IMR-90 (cell line): Measurements from ENCODE around the gene MAFF. TPM values are rescaled to one million over a fixed set of nuclear protein-coding genes. Genes with fewer than 3 reads are reported as not detected.

Experiments used
- ATAC-seq: fragments of 200-7000 bp; cut with Tn5 transposase; 2 replicates; pipeline ENCODE4 v1.9.1; 2020; ENCODE audit warnings: low read depth, mild to moderate bottlenecking, moderate library complexity
- BruUV-seq: library from RNA; stranded (reverse); fragments of 400-500 nt; replicated peaks from 2 replicates; lab custom pipeline; 2021; lab: Mats Ljungman, UMichigan
- CTCF ChIA-PET: fragments of 300-600 bp; formaldehyde crosslinking; extraction: SDS; loops from one replicate; lab custom pipeline; 2021; ENCODE audit warnings: antibody characterized with exemption; lab: Yijun Ruan, JAX
- POLR2A ChIA-PET: fragments of 300-600 bp; sonication (Branson Sonifier 250); formaldehyde crosslinking; loops from one replicate; lab custom pipeline; 2022; ENCODE audit warnings: antibody characterized with exemption; ENCODE audit not compliant: unreplicated experiment; lab: Charles Lee
- DNase-seq: peaks from one replicate; pipeline ENCODE4 v3.0.0; 2013
- H2AFZ ChIP-seq: replicated peaks from 2 replicates; pipeline ENCODE3; 2013; ENCODE audit warnings: low read length, mild to moderate bottlenecking; ENCODE audit not compliant: poor library complexity
- H2AK5ac ChIP-seq: 2 replicates; pipeline ENCODE4 v1.6.1; 2013; ENCODE audit warnings: low read depth, low read length, inconsistent platforms
- H2AK9ac ChIP-seq: replicated peaks from 2 replicates; pipeline ENCODE3; 2013; ENCODE audit warnings: mild to moderate bottlenecking, low read depth, low read length, moderate library complexity; ENCODE audit not compliant: poor library complexity
- H2BK120ac ChIP-seq: 2 replicates; pipeline ENCODE4 v1.6.1; 2013; ENCODE audit warnings: low read depth, low read length, inconsistent platforms
- H2BK15ac ChIP-seq: 3 replicates; pipeline ENCODE4 v1.6.1; 2013; ENCODE audit warnings: low read depth, low read length, inconsistent platforms
- H2BK20ac ChIP-seq: 2 replicates; pipeline ENCODE4 v1.6.1; 2013; ENCODE audit warnings: low read depth, mild to moderate bottlenecking, inconsistent platforms, low read length, moderate library complexity
- H2BK5ac ChIP-seq: 2 replicates; pipeline ENCODE4 v1.6.1; 2013; ENCODE audit warnings: mild to moderate bottlenecking, low read depth, low read length, inconsistent platforms; ENCODE audit not compliant: poor library complexity, severe bottlenecking
- H3K14ac ChIP-seq: replicated peaks from 2 replicates; pipeline ENCODE4 v1.6.1; 2013; ENCODE audit warnings: low read depth, low read length, inconsistent platforms
- H3K18ac ChIP-seq: 2 replicates; pipeline ENCODE4 v1.6.1; 2013; ENCODE audit warnings: low read depth, low read length, control low read depth
- H3K23ac ChIP-seq: 2 replicates; pipeline ENCODE4 v1.6.1; 2013; ENCODE audit warnings: low read depth, low read length, inconsistent platforms
- H3K27ac ChIP-seq: 2 replicates; pipeline ENCODE4 v1.5.1; 2013; ENCODE audit warnings: mild to moderate bottlenecking, control low read depth, low read length; ENCODE audit not compliant: insufficient read depth
- H3K27me3 ChIP-seq: 2 replicates; pipeline ENCODE4 v1.6.1; 2013; ENCODE audit warnings: low read length; ENCODE audit not compliant: control insufficient read depth, insufficient read depth
- H3K36me3 ChIP-seq: 2 replicates; pipeline ENCODE4 v1.6.1; 2013; ENCODE audit warnings: low read length, mixed read lengths; ENCODE audit not compliant: control insufficient read depth, insufficient read depth
- H3K4ac ChIP-seq: 2 replicates; pipeline ENCODE4 v1.6.1; 2013; ENCODE audit warnings: low read depth, low read length, inconsistent platforms
- H3K4me1 ChIP-seq: 2 replicates; pipeline ENCODE4 v1.6.1; 2013; ENCODE audit warnings: low read length, mixed read lengths; ENCODE audit not compliant: control insufficient read depth, insufficient read depth
- H3K4me2 ChIP-seq: 2 replicates; pipeline ENCODE4 v1.6.1; 2013; ENCODE audit warnings: low read depth, mild to moderate bottlenecking, control low read depth, low read length, moderate library complexity
- H3K4me3 ChIP-seq: 2 replicates; pipeline ENCODE4 v1.5.1; 2013; ENCODE audit warnings: low read depth, mild to moderate bottlenecking, control low read depth, low read length, moderate library complexity; ENCODE audit not compliant: insufficient read depth
- H3K56ac ChIP-seq: 2 replicates; pipeline ENCODE4 v1.6.1; 2013; ENCODE audit warnings: low read length, inconsistent platforms; ENCODE audit not compliant: insufficient read depth; ENCODE audit errors: extremely low read depth
- H3K79me1 ChIP-seq, 2 experiments: 2 replicates each; pipeline ENCODE4 v1.6.1; 2013; ENCODE audit warnings: low read length in 2 of 2, inconsistent platforms in 1 of 2, low read depth in 1 of 2
- H3K9ac ChIP-seq: 2 replicates; pipeline ENCODE4 v1.6.1; 2013; ENCODE audit warnings: low read depth, low read length, control low read depth
- H3K9me1 ChIP-seq: 2 replicates; pipeline ENCODE4 v1.6.1; 2013; ENCODE audit warnings: low read length, inconsistent platforms; ENCODE audit not compliant: insufficient read depth
- H3K9me3 ChIP-seq: 2 replicates; pipeline ENCODE4 v1.6.1; 2013; ENCODE audit warnings: low read length; ENCODE audit not compliant: control insufficient read depth, insufficient read depth
- H4K20me1 ChIP-seq: 2 replicates; pipeline ENCODE4 v1.6.1; 2013; ENCODE audit warnings: low read length, inconsistent platforms; ENCODE audit not compliant: insufficient read depth
- H4K5ac ChIP-seq: 2 replicates; pipeline ENCODE4 v1.6.1; 2013; ENCODE audit warnings: mild to moderate bottlenecking, low read depth, low read length, control low read depth
- H4K8ac ChIP-seq, 2 experiments: 2 replicates each; pipeline ENCODE4 v1.6.1; 2013; ENCODE audit warnings: low read depth in 2 of 2, low read length in 2 of 2, control low read depth in 1 of 2, inconsistent platforms in 1 of 2
- H4K91ac ChIP-seq: 2 replicates; pipeline ENCODE4 v1.6.1; 2013; ENCODE audit warnings: low read depth, low read length, inconsistent platforms; ENCODE audit not compliant: insufficient read depth
- BHLHE40 ChIP-seq: fragments of 150-350 bp; IDR thresholded peaks from 2 replicates; pipeline ENCODE4 v1.6.1; 2016; ENCODE audit warnings: mild to moderate bottlenecking, low read depth, low read length
- CEBPB ChIP-seq: IDR thresholded peaks from 2 replicates; pipeline ENCODE4 v1.6.1; 2012; ENCODE audit warnings: low read depth, low read length, improper control_type of control experiment
- POLR2A ChIP-seq: IDR thresholded peaks from 2 replicates; pipeline ENCODE4 v1.6.1; 2012; ENCODE audit warnings: mild to moderate bottlenecking, low read depth, low read length
- RAD21 ChIP-seq: IDR thresholded peaks from 2 replicates; pipeline ENCODE4 v1.6.1; 2012; ENCODE audit warnings: low read length, improper control_type of control experiment
- RCOR1 ChIP-seq: IDR thresholded peaks from 2 replicates; pipeline ENCODE4 v1.6.1; 2012; ENCODE audit warnings: mild to moderate bottlenecking, low read length, improper control_type of control experiment; ENCODE audit not compliant: insufficient replicate concordance
- USF2 ChIP-seq: fragments of 150-350 bp; IDR thresholded peaks from 2 replicates; pipeline ENCODE4 v1.6.1; 2017; ENCODE audit warnings: mild to moderate bottlenecking, antibody characterized with exemption, low read length, low read depth
- WGBS, 2 experiments: methylation state at CpG; one replicate each; pipeline versions ENCODE4 v1.1.5 to v1.1.7; 2013; ENCODE audit warnings: missing lambda C conversion rate in 2 of 2; ENCODE audit not compliant: insufficient read length in 1 of 2; ENCODE audit errors: extremely low coverage in 2 of 2; 5-methylcytosine and 5-hydroxymethylcytosine counted together
- dilution Hi-C: fragments of 300-500 bp; cut with HindIII; formaldehyde crosslinking; loops from one replicate; pipeline ENCODE4 v1.14.3; 2018; ENCODE audit warnings: low sequenced_read_pairs; ENCODE audit not compliant: unreplicated experiment
- in situ Hi-C: fragments of 300-500 bp; cut with MboI; formaldehyde crosslinking; loops from 3 replicates; pipeline ENCODE4 v1.14.3; 2019; ENCODE audit warnings: low sequenced_read_pairs, inconsistent platforms, mixed read lengths
- intact Hi-C: fragments of 100-400 bp; cut with micrococcal nuclease; formaldehyde crosslinking; loops from 2 replicates; pipeline ENCODE4 v1.10.0; 2022
- polyA plus RNA-seq, 3 experiments: library from polyadenylated mRNA; depleted of rRNA; stranded (reverse); fragments of >200 nt; gene quantifications; 2 replicates each; pipeline ENCODE4 v1.2.3, GENCODE V29; 2012; ENCODE audit warnings: low replicate concordance in 1 of 3
- total RNA-seq: library from RNA; depleted of rRNA; stranded (reverse); fragments of >200 nt; gene quantifications from 2 replicates; pipeline ENCODE4 v1.2.3, GENCODE V29; 2012

The MAFF gene
- total and polyA plus RNA-seq, 2 of the 4 experiments (the other 2 are of a cell fraction), result 18.3 to 25.9 TPM

GRCh38 chr22:38187413-38188212 lies 14.2 kb upstream of the MAFF start:
- no peak overlapping the region for H3K4me3 ChIP-seq
- dilution Hi-C loops (no loop called here), intact Hi-C loops (no loop called here), in situ Hi-C loops (no loop called here)
- TF ChIP-seq BHLHE40 (peak; percentile 77; the same call in 1 of the 2 replicates), RAD21 (no peak), CEBPB (peak; percentile 65), RCOR1 (peak; percentile 69), POLR2A (no peak), USF2 (no peak)
- no peak overlapping the region for H3K23ac ChIP-seq
- H3K14ac ChIP-seq, result no peak overlapping the region
- H3K9me1 ChIP-seq, result peaks cover 11% of the 10 kb centered on the region
- H3K4me1 ChIP-seq, result peaks cover 12% of the 10 kb centered on the region
- no peak overlapping the region for H4K5ac ChIP-seq
- H2BK20ac ChIP-seq, result 0 out of 2 replicates have a peak overlapping the region, but pooled peaks have one; percentile 5
- H3K56ac ChIP-seq, result no peak overlapping the region
- H4K20me1 ChIP-seq, result no peaks in the 10 kb centered on the region
- H3K36me3 ChIP-seq, result no peaks in the 10 kb centered on the region
- no peak overlapping the region for H2AFZ ChIP-seq
- no peaks in the 10 kb centered on the region for H3K27me3 ChIP-seq
- no peak overlapping the region; the same call in 1 of the 2 replicates for H3K4ac ChIP-seq
- no peak for ATAC-seq
- H3K27ac ChIP-seq, result no peak overlapping the region
- no CpG with 5 or more reads among the region's 10 CpGs for WGBS, 2 experiments
- no peak overlapping the region for H2AK9ac ChIP-seq
- BruUV-seq, result no TSS peak
- no peak overlapping the region for H4K8ac ChIP-seq
- ChIA-PET CTCF (no interaction called here), POLR2A (no interaction called here)
- no peak overlapping the region for H3K4me2 ChIP-seq
- H3K79me1 ChIP-seq, result no peaks in the 10 kb centered on the region
- no peaks in the 10 kb centered on the region for H3K9me3 ChIP-seq
- H3K9ac ChIP-seq, result no peak overlapping the region
- H2BK120ac ChIP-seq, result no peak overlapping the region
- H2AK5ac ChIP-seq, result no peak overlapping the region; the same call in 1 of the 2 replicates
- H2BK5ac ChIP-seq, result no peak overlapping the region
- H2BK15ac ChIP-seq, result no peak overlapping the region; the same call in 2 of the 3 replicates
- no peak overlapping the region for H4K91ac ChIP-seq
- peak; percentile 71 for DNase-seq
- H3K18ac ChIP-seq, result no peak overlapping the region
